GM10248 (cell line): ENCODE data around the gene SLC16A7.

Source experiments
- CTCF ChIA-PET: fragments of 300-600 bp; sonication (Branson Sonifier 250); formaldehyde crosslinking; extraction: SDS; loops from one replicate; lab custom pipeline; 2021; ENCODE audit warnings: antibody characterized with exemption; lab: Yijun Ruan, JAX
- POLR2A ChIA-PET: fragments of 350-650 bp; sonication (Branson Sonifier 250); formaldehyde crosslinking; extraction: SDS; loops from one replicate; lab custom pipeline; 2020; ENCODE audit warnings: antibody characterized with exemption; lab: Yijun Ruan, JAX
- DNase-seq: peaks from one replicate; pipeline ENCODE4 v3.0.0; 2012; ENCODE audit errors: extremely low spot score
- CTCF ChIP-seq: IDR thresholded peaks from 2 replicates; pipeline ENCODE4 v1.5.1; 2012; ENCODE audit warnings: mild to moderate bottlenecking, low read depth; ENCODE audit errors: extremely low read depth, missing control alignments, control extremely low read depth

Gene SLC16A7

GRCh38 chr12:59619461-59620240 is 23.8 kb downstream of the SLC16A7 start:
- POLR2A ChIA-PET, result no interaction called here
- CTCF ChIA-PET, result no interaction called here
- DNase-seq, result no peak
- no peak for TF ChIP-seq CTCF

- no peak for DNase-seq
- ChIA-PET POLR2A (no interaction called here), CTCF (interaction anchor here (0.9 kb wide), 1 partner anchor 16 kb away, joined by 5 read pairs; no protein-coding TSS in a partner anchor)
- no peak for TF ChIP-seq CTCF
Observed at GRCh38 chr12:59620326-59620725, 24.5 kb downstream of the SLC16A7 start.

- CTCF ChIA-PET, result no interaction called here
- TF ChIP-seq CTCF, result no peak
- no peak for DNase-seq
- POLR2A ChIA-PET, result no interaction called here
Observed at GRCh38 chr12:59624732-59625460, 29.1 kb downstream of the SLC16A7 start.

GRCh38 chr12:59626382-59626781 is 30.6 kb downstream of the SLC16A7 start:
- POLR2A ChIA-PET, result no interaction called here
- CTCF ChIA-PET, result interaction anchor here (1.4 kb wide), 1 partner anchor 24 kb away, joined by 3 read pairs; no protein-coding TSS in a partner anchor
- TF ChIP-seq CTCF, result no peak
- no peak for DNase-seq

GRCh38 chr12:59627582-59627981 is 31.8 kb downstream of the SLC16A7 start:
- CTCF ChIA-PET, result interaction anchor here (1.4 to 1.6 kb wide), 2 partner anchors 11 to 23 kb away, joined by 3 read pairs; no protein-coding TSS in a partner anchor
- no peak for TF ChIP-seq CTCF

GRCh38 chr12:59629890-59630289 is 34.1 kb downstream of the SLC16A7 start:
- ChIA-PET POLR2A (no interaction called here), CTCF (interaction anchor here (1.4 to 1.8 kb wide), 2 partner anchors 10 to 26 kb away, joined by 4 to 5 read pairs; no protein-coding TSS in a partner anchor)
- TF ChIP-seq CTCF, result no peak
- DNase-seq, result no peak

More at GRCh38 chr12:59627582-59627981, 31.8 kb downstream of the SLC16A7 start:
- POLR2A ChIA-PET, result no interaction called here
- no peak for DNase-seq
